Measurements from ENCODE around the gene POLR2F. TPM values are rescaled to one million over a fixed set of nuclear protein-coding genes. Genes with fewer than 3 reads are reported as not detected.

Gene POLR2F
- total RNA-seq, 2 donors from 2014 or later: 43.8 to 119 TPM

DNA sequence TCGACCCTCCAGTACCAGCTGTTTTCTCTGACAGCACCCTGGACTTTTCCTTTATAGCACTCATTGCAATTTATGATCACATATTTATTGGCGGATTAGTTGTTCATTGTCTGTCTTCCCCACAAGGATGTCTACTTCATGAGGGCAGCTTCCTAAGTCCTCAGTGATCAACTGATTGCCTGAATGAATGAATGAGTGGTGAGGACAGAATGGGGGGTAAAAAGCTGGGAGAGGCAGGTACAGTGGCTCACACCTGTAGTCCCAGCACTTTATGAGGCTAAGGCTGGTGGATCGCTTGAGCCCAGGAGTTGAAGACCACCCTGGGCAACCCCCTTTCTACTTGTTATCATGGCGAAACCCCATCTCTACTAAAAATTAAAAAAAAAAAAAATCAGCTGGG is 42.0 kb downstream of the POLR2F start:
- H3K4me3 ChIP-seq: no peak overlapping the region
- WGBS, 2 donors: 92 to 96% methylated on average over 4 of the region's 4 CpGs
- H3K27ac ChIP-seq: no peak overlapping the region
- peaks cover 28% of the 10 kb centered on the region for H3K4me1 ChIP-seq
- H3K9me3 ChIP-seq: no peaks in the 10 kb centered on the region
- ATAC-seq (no peak), DNase-seq (no peak)
- intact Hi-C loops (cut with DNase I): no loop called here
- no peaks in the 10 kb centered on the region for H3K36me3 ChIP-seq (replicated peaks in 1 of 2; ENCODE audit: insufficient read depth in 1 of 2, low read depth in 2 of 2)
- H3K27me3 ChIP-seq: no peaks in the 10 kb centered on the region
- TF ChIP-seq POLR2A (IDR thresholded peaks at IDR 0.05): no peak
- TF ChIP-seq, protein P1, sequence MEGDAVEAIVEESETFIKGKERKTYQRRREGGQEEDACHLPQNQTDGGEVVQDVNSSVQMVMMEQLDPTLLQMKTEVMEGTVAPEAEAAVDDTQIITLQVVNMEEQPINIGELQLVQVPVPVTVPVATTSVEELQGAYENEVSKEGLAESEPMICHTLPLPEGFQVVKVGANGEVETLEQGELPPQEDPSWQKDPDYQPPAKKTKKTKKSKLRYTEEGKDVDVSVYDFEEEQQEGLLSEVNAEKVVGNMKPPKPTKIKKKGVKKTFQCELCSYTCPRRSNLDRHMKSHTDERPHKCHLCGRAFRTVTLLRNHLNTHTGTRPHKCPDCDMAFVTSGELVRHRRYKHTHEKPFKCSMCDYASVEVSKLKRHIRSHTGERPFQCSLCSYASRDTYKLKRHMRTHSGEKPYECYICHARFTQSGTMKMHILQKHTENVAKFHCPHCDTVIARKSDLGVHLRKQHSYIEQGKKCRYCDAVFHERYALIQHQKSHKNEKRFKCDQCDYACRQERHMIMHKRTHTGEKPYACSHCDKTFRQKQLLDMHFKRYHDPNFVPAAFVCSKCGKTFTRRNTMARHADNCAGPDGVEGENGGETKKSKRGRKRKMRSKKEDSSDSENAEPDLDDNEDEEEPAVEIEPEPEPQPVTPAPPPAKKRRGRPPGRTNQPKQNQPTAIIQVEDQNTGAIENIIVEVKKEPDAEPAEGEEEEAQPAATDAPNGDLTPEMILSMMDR (IDR thresholded peaks at IDR 0.05): no peak

DNA sequence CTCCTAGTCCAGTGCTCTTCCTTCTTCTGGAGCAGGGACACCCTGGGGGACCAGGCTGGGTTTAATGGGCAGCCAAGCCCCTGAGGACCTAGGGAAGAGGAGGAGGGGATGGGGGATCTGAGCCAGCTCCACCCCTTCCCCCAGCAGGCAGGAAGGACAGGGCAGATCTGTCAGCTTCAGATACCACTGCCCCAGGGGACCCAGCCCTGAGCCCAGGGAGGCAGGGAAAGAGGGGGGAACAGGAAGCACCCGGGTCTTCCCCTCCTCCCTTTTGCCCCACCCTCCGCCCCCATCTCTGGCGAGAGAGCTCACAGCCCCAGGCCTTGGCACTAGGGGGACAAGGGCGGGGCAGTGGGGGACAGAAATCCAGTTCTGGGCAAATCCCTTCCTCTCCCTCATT is 42.6 kb downstream of the POLR2F start:
- no peak overlapping the region for H3K4me3 ChIP-seq
- H3K27me3 ChIP-seq: no peaks in the 10 kb centered on the region
- no peaks in the 10 kb centered on the region for H3K9me3 ChIP-seq
- H3K27ac ChIP-seq: no peak overlapping the region
- intact Hi-C loops (cut with DNase I): no loop called here
- no peaks in the 10 kb centered on the region for H3K36me3 ChIP-seq (replicated peaks in 1 of 2; ENCODE audit: insufficient read depth in 1 of 2, low read depth in 2 of 2)
- H3K4me1 ChIP-seq: peaks cover 28% of the 10 kb centered on the region
- DNase-seq (no peak), ATAC-seq (no peak)
- 56 to 64% methylated on average over 3 to 4 of the region's 4 CpGs for WGBS, 2 donors
- TF ChIP-seq, protein P1 (IDR thresholded peaks at IDR 0.05): no peak
- TF ChIP-seq POLR2A (IDR thresholded peaks at IDR 0.05): no peak

DNA sequence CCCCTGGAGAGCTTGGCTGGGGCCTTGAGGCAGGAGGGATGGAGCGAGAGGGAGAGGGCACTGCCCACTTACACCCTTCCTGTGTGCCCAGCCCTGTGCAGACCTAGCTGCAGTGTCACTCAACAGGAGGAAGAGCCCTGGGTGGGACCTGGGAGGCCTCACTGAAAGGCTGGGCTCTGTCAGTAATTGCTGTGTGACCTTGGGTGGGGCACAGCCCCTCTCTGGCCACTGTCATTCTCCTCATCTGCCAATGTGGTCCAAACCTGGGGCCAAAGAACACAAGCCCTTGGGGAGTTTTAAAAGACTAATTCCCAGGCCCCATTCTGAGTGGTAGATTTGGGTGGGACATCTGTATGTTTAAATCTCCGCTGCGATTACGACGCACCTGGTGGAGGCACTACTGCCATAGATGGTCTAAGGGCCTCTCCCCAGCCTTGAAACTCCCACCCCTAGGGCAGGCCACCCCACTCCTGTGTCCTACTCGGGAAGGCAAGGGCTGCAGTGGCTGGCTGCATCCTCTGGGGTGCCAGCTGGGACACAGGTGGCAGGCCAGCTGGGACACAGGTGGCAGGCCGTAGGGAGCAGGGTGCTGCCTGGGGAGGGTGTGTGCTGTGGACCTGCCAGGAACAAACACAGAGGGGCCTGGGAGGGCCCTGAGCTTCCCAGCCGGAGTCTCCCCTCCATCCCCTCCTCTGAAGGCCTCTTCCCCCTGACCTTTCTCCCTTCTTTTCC is 43.2 kb downstream of the POLR2F start:
- Histone ChIP-seq H3K27ac (no peak overlapping the region), H3K4me3 (no peak overlapping the region), H3K36me3 (replicated peaks in 1 of 2; ENCODE audit: insufficient read depth in 1 of 2, low read depth in 2 of 2) (no peaks in the 10 kb centered on the region), H3K27me3 (no peaks in the 10 kb centered on the region), H3K4me1 (peaks cover 28% of the 10 kb centered on the region), H3K9me3 (no peaks in the 10 kb centered on the region)
- TF ChIP-seq, protein P1 (IDR thresholded peaks at IDR 0.05): no peak
- no peak for TF ChIP-seq POLR2A (IDR thresholded peaks at IDR 0.05)
- intact Hi-C loops (cut with DNase I): no loop called here
- ATAC-seq (no peak), DNase-seq (no peak)
- 79 to 86% methylated on average over 6 to 8 of the region's 8 CpGs for WGBS, 2 donors

DNA sequence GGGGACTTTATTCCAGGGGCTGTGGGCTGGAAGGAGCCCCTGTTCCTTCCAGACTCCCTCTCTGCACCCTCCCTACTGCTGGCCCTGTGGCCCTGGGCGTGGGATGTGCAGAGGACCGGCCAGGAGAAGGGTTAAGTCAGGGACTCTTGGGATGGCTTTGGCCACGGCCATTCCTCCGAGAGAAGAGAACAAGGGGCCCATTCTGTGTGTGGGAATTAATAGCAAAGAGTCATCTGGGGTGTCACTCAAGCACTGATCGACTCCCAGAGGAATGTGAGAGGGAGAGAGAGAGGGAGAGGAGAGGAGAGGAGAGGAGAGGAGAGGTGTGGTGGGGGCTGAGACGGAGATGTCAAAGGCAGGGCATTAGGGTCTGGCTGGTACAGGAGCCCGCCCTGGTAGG is 45.0 kb downstream of the POLR2F start:
- peak in 1 of 4 donors; percentile 28 for DNase-seq
- intact Hi-C loops (cut with DNase I): no loop called here
- Histone ChIP-seq H3K4me1 (peaks cover 21% of the 10 kb centered on the region), H3K27me3 (no peaks in the 10 kb centered on the region), H3K4me3 (no peak overlapping the region), H3K9me3 (no peaks in the 10 kb centered on the region), H3K36me3 (replicated peaks in 1 of 2; ENCODE audit: insufficient read depth in 1 of 2, low read depth in 2 of 2) (no peaks in the 10 kb centered on the region), H3K27ac (no peak overlapping the region)
- peak; percentile 67 for ATAC-seq
- WGBS, 2 donors: 36 to 59% methylated on average over 7 of the region's 7 CpGs
- TF ChIP-seq POLR2A (IDR thresholded peaks at IDR 0.05): no peak
- TF ChIP-seq, protein P1 (IDR thresholded peaks at IDR 0.05): no peak

DNA sequence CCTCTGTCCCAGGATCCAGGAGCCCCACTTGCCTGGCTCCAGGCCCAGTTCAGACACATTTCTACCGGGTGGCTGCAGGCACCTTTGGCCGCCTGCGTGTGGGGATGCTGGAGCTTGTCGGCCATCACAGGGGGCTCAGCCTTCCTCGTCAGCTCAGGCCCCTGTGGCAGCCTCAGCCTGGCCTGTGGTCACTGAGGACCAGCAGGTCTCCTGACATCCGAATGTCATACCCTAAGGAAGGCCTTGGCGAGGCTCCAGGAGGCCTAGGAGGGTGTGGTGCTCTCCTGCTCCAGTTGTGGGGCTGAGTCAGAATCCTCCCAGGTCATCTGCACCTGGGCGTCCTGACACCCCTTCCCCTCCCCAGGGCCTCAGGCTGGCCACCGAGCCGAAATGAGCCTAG is 45.7 kb downstream of the POLR2F start:
- Histone ChIP-seq H3K4me3 (no peak overlapping the region), H3K9me3 (no peaks in the 10 kb centered on the region), H3K27ac (no peak overlapping the region), H3K36me3 (replicated peaks in 1 of 2; ENCODE audit: insufficient read depth in 1 of 2, low read depth in 2 of 2) (no peaks in the 10 kb centered on the region), H3K27me3 (no peaks in the 10 kb centered on the region), H3K4me1 (peaks cover 21% of the 10 kb centered on the region)
- ATAC-seq (peak; percentile 2), DNase-seq (no peak)
- WGBS, 2 donors: 70% methylated on average over 9 of the region's 10 CpGs; no CpG with 5 or more reads in 1 of the 2 donors
- TF ChIP-seq, protein P1 (IDR thresholded peaks at IDR 0.05): no peak
- no peak for TF ChIP-seq POLR2A (IDR thresholded peaks at IDR 0.05)
- intact Hi-C loops (cut with DNase I): no loop called here

Data from body of pancreas (tissue), 4 donors.